HepG2 (cell line): ENCODE results near the gene CPN1.

ENCODE experiments used
- NR2F1 ChIP-seq, 2 experiments: fragments of 450-650 bp in 1 of 2; formaldehyde crosslinking in 1 of 2; IDR thresholded peaks; 2 replicates each; pipeline versions ENCODE4 v1.5.0 to v1.6.1; 2016 to 2020; ENCODE audit warnings: mild to moderate bottlenecking in 1 of 2, missing compliant biosample characterization in 1 of 2, missing genetic modification reagents in 1 of 2, moderate library complexity in 1 of 2
- PRPF4 ChIP-seq: fragments of 200-400 bp; formaldehyde crosslinking; IDR thresholded peaks from 2 replicates; pipeline ENCODE4 v1.6.1; 2016; ENCODE audit warnings: low read length, low read depth; ENCODE audit not compliant: poor library complexity, severe bottlenecking
- SMC3 ChIP-seq: IDR thresholded peaks from 2 replicates; pipeline ENCODE4 v1.6.1; 2011; ENCODE audit warnings: low read length, improper control_type of control experiment
- SYNCRIP ChIP-seq: fragments of 200-400 bp; formaldehyde crosslinking; IDR thresholded peaks from 2 replicates; pipeline ENCODE4 v1.6.1; 2018; ENCODE audit warnings: mild to moderate bottlenecking, low read depth, low read length; ENCODE audit not compliant: insufficient read depth
- ZNF335 ChIP-seq: sonication (generic); formaldehyde crosslinking; IDR thresholded peaks from 2 replicates; pipeline ENCODE4 v1.4.0; 2020; ENCODE audit warnings: missing genetic modification reagents
- TF ChIP-seq, protein P1 (sequence below): sonication (generic); formaldehyde crosslinking; IDR thresholded peaks from 2 replicates; pipeline ENCODE4 v1.5.0; 2020; ENCODE audit warnings: mild to moderate bottlenecking, missing genetic modification reagents, moderate library complexity
- TF ChIP-seq, protein P2 (sequence below): fragments of 450-650 bp; IDR thresholded peaks from 2 replicates; pipeline ENCODE4 v1.6.1; 2017; ENCODE audit warnings: mild to moderate bottlenecking
- TF ChIP-seq, protein P3 (sequence below): sonication (generic); formaldehyde crosslinking; IDR thresholded peaks from 2 replicates; pipeline ENCODE4 v1.8.0; 2022; ENCODE audit warnings: missing genetic modification reagents, low read depth, mild to moderate bottlenecking, borderline replicate concordance
- TF ChIP-seq, protein P4 (sequence below): sonication (generic); formaldehyde crosslinking; conservative IDR thresholded peaks from 2 replicates; pipeline ENCODE4 v1.5.0; 2020; ENCODE audit warnings: missing genetic modification reagents

DNA sequence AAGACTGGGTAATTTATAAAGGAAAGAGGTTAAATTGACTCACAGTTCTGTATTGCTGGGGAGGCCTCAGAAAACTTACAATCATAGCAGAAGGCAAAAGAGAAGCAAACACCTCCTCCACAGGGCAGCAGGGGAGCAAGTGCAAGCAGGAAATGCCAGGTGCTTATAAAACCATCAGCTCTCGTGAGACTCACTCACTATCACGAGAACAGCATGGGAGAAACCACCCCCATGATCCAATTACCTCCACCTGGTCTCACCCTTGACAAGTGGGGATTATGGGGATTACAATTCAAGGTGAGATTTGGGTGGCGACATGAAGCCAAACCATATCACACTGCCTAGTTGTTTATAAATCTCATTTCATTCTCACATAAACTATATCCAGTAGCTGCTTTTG, 28.0 kb upstream of the CPN1 start:
- no peak for TF ChIP-seq NR2F1 (CRISPR knock-in tag; IDR thresholded peaks at IDR 0.05)
- TF ChIP-seq, protein P1, sequence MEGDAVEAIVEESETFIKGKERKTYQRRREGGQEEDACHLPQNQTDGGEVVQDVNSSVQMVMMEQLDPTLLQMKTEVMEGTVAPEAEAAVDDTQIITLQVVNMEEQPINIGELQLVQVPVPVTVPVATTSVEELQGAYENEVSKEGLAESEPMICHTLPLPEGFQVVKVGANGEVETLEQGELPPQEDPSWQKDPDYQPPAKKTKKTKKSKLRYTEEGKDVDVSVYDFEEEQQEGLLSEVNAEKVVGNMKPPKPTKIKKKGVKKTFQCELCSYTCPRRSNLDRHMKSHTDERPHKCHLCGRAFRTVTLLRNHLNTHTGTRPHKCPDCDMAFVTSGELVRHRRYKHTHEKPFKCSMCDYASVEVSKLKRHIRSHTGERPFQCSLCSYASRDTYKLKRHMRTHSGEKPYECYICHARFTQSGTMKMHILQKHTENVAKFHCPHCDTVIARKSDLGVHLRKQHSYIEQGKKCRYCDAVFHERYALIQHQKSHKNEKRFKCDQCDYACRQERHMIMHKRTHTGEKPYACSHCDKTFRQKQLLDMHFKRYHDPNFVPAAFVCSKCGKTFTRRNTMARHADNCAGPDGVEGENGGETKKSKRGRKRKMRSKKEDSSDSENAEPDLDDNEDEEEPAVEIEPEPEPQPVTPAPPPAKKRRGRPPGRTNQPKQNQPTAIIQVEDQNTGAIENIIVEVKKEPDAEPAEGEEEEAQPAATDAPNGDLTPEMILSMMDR (CRISPR knock-in tag): no peak
- TF ChIP-seq SYNCRIP: no peak
- no peak for TF ChIP-seq PRPF4
- TF ChIP-seq, protein P2, sequence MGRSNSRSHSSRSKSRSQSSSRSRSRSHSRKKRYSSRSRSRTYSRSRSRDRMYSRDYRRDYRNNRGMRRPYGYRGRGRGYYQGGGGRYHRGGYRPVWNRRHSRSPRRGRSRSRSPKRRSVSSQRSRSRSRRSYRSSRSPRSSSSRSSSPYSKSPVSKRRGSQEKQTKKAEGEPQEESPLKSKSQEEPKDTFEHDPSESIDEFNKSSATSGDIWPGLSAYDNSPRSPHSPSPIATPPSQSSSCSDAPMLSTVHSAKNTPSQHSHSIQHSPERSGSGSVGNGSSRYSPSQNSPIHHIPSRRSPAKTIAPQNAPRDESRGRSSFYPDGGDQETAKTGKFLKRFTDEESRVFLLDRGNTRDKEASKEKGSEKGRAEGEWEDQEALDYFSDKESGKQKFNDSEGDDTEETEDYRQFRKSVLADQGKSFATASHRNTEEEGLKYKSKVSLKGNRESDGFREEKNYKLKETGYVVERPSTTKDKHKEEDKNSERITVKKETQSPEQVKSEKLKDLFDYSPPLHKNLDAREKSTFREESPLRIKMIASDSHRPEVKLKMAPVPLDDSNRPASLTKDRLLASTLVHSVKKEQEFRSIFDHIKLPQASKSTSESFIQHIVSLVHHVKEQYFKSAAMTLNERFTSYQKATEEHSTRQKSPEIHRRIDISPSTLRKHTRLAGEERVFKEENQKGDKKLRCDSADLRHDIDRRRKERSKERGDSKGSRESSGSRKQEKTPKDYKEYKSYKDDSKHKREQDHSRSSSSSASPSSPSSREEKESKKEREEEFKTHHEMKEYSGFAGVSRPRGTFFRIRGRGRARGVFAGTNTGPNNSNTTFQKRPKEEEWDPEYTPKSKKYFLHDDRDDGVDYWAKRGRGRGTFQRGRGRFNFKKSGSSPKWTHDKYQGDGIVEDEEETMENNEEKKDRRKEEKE: no peak
- TF ChIP-seq SMC3: no peak
- TF ChIP-seq, protein P3, sequence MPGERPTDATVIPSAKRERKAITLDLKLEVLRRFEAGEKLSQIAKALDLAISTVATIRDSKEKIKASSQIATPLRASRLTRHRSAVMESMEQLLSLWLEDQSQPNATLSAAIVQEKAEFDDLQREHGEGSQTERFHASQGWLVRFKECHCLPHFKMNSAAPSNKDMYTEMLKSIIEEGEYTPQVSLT: no peak
- no peak for TF ChIP-seq ZNF335 (CRISPR knock-in tag)
- TF ChIP-seq, protein P4, sequence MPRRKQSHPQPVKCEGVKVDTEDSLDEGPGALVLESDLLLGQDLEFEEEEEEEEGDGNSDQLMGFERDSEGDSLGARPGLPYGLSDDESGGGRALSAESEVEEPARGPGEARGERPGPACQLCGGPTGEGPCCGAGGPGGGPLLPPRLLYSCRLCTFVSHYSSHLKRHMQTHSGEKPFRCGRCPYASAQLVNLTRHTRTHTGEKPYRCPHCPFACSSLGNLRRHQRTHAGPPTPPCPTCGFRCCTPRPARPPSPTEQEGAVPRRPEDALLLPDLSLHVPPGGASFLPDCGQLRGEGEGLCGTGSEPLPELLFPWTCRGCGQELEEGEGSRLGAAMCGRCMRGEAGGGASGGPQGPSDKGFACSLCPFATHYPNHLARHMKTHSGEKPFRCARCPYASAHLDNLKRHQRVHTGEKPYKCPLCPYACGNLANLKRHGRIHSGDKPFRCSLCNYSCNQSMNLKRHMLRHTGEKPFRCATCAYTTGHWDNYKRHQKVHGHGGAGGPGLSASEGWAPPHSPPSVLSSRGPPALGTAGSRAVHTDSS (CRISPR knock-in tag): no peak
